Progenitor cell of endocrine pancreas (in vitro differentiated cells): ENCODE results near the gene DKC1. TPM values are rescaled to one million over a fixed set of nuclear protein-coding genes. Genes with fewer than 3 reads are reported as not detected.
A peak's percentile ranks its signal among the peaks of the same experiment; 100 is the strongest.

Experiments
- DNase-seq: peaks from one replicate; pipeline ENCODE4 v3.0.0; 2021; ENCODE audit warnings: low spot score; ENCODE audit not compliant: unreplicated experiment
- H3K27ac Mint-ChIP-seq: 2 replicates; pipeline ENCODE4 v1.8.0; 2021; ENCODE audit warnings: mild to moderate bottlenecking, moderate library complexity, mixed read lengths
- H3K27me3 Mint-ChIP-seq: 2 replicates; pipeline ENCODE4 v1.8.0; 2021; ENCODE audit warnings: mixed read lengths
- H3K36me3 Mint-ChIP-seq: 2 replicates; pipeline ENCODE4 v1.8.0; 2022; ENCODE audit warnings: mixed read lengths; ENCODE audit not compliant: insufficient read depth
- H3K4me1 Mint-ChIP-seq: 2 replicates; pipeline ENCODE4 v1.8.0; 2021; ENCODE audit warnings: low read depth, mixed read lengths
- H3K4me3 Mint-ChIP-seq: 2 replicates; pipeline ENCODE4 v1.8.0; 2021; ENCODE audit warnings: low read depth, mild to moderate bottlenecking, moderate library complexity, mixed read lengths
- H3K9me3 Mint-ChIP-seq: 2 replicates; pipeline ENCODE4 v1.8.0; 2021; ENCODE audit warnings: low read depth, mixed read lengths
- CTCF ChIP-seq: fragments of 200-600 bp; sonication (generic); IDR thresholded peaks from one replicate; pipeline ENCODE4 v1.5.0; 2021; ENCODE audit warnings: antibody characterized with exemption, mild to moderate bottlenecking; ENCODE audit not compliant: unreplicated experiment
- total RNA-seq: library from RNA; stranded (reverse); gene quantifications from 2 replicates; pipeline ENCODE4 v1.2.1, GENCODE V29; 2021

The DKC1 gene
- total RNA-seq, 1 donor from 2014 or later = 58.5 TPM

- Mint-ChIP-seq H3K36me3 (peaks cover 2% of the 10 kb centered on the region), H3K9me3 (peaks cover 7% of the 10 kb centered on the region), H3K4me3 (peak overlapping the region; percentile 85), H3K4me1 (peaks cover 4% of the 10 kb centered on the region), H3K27ac (peak overlapping the region; percentile 97), H3K27me3 (no peaks in the 10 kb centered on the region)
- DNase-seq = no peak
- no peak for TF ChIP-seq CTCF
Observed at GRCh38 chrX:154761977-154762536, 607 bp upstream of the DKC1 start.

DNA sequence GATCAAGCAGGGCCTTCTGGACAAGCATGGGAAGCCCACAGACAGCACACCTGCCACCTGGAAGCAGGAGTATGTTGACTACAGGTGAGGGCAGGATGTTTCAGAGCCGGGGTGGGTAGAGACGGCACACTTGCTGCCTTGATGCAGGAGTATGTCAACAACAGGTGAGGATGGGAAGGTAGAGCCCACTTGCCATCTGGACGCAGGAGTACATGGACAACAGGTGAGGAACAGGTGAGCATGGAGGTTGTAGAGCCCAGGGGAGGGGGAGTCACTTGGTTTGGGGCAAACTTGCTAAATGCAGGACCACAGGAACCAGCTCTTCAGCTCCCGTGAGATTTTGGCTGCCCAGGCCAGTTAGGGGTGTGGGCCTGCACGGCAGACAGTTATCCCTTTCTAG, 12.0 kb downstream of the DKC1 start:
- Mint-ChIP-seq H3K4me1 (no peaks in the 10 kb centered on the region), H3K9me3 (peaks cover 33% of the 10 kb centered on the region), H3K27me3 (no peaks in the 10 kb centered on the region)

DNA sequence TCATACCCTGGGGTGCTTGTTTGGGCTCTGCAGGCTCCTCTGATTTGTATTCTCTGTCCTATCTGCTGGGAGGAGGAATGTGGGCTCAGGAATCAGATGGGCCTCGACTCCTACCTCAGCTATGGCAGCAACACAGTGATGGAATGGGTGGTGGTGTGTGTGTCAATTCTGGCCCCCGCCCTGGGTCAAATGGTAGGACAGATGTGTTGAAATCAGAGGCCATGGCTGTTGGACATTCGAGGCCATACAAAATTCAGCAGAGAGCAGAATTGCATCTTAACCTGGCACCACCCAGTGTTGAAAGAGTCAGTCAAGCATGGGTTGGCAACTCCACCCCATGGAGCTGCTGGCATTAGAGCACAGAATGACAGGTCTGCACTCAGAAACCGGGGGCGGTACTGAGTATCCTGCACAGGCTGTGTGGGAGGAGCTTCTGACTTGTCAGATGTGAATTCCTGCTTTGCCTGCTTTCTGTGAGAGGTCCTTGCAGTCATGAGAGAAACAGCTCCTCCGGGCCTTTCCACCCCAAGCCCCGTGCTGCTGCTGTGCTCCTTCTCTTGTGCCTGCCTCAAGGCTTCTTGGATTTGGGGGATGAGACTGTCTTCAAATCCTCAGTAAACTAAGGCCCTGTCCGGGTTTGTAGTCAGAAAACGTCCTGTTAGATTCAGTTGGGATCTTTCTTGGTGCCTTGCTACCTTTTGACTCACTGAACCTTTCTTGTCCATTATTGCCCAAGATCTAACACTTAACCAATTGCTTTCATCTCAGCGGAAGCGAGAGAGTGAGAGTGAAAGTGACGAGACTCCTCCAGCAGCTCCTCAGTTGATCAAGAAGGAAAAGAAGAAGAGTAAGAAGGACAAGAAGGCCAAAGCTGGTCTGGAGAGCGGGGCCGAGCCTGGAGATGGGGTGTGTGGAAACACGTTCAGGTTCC, 13.0 kb downstream of the DKC1 start:
- Mint-ChIP-seq H3K9me3 (peaks cover 31% of the 10 kb centered on the region), H3K36me3 (peaks cover 36% of the 10 kb centered on the region)

More for the DNA sequence above, 12.0 kb downstream of the DKC1 start:
- no peak overlapping the region for H3K4me3 Mint-ChIP-seq
- no peak for TF ChIP-seq CTCF
- no peak overlapping the region for H3K27ac Mint-ChIP-seq
- H3K36me3 Mint-ChIP-seq = peaks cover 39% of the 10 kb centered on the region
- DNase-seq = no peak

DNA sequence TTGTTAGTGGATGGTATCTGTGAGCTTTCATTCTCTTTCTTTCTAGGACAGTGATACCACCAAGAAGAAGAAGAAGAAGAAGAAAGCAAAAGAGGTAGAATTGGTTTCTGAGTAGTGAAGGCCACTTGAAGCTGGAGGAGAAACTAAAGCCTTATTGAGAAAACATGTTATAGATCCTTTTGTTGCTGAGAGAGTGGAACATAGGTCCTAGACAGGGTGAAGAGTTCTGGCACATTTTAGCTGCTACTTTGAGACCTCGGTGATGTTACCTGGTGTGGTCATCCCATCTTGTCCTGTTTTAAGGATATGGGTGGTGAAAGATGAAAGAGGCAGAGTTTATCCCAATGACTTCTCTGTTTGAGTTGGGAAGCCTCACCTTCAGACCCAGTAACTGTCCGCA, 14.1 kb downstream of the DKC1 start:
- Mint-ChIP-seq H3K4me3 (no peak overlapping the region), H3K36me3 (peaks cover 28% of the 10 kb centered on the region), H3K9me3 (peaks cover 25% of the 10 kb centered on the region), H3K27ac (no peak overlapping the region), H3K4me1 (no peaks in the 10 kb centered on the region), H3K27me3 (no peaks in the 10 kb centered on the region)
- no peak for DNase-seq
- TF ChIP-seq CTCF = no peak

More for the DNA sequence above, 13.0 kb downstream of the DKC1 start:
- no peaks in the 10 kb centered on the region for H3K4me1 Mint-ChIP-seq
- DNase-seq = no peak
- no peaks in the 10 kb centered on the region for H3K27me3 Mint-ChIP-seq
- no peak overlapping the region for H3K4me3 Mint-ChIP-seq
- no peak for TF ChIP-seq CTCF
- H3K27ac Mint-ChIP-seq = no peak overlapping the region

DNA sequence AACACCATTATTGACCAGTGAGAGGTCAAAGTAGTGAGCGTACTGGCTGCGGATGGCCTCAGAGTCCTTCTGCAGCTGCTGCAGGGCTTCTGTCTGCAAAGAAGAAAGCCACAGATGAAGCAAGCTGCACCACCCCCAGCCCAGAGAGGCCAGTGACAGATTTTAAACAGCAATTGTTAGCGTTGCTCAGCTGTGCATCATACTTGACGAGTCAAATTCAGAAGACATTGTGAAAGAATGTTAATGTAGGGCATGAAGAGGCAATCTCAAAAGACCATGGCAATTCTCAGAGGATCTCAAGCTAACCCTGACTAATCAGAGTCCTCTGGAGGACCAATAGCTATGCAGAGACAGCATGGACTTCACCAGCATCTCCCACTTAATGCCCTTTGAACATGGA, 16.6 kb downstream of the DKC1 start:
- H3K4me1 Mint-ChIP-seq = no peaks in the 10 kb centered on the region

More for the DNA sequence above, 16.6 kb downstream of the DKC1 start:
- Mint-ChIP-seq H3K9me3 (peaks cover 20% of the 10 kb centered on the region), H3K27ac (no peak overlapping the region), H3K27me3 (no peaks in the 10 kb centered on the region), H3K4me3 (no peak overlapping the region), H3K36me3 (peaks cover 16% of the 10 kb centered on the region)
- no peak for DNase-seq
- no peak for TF ChIP-seq CTCF
